ENCODE measurements around the gene AFF3.

DNA sequence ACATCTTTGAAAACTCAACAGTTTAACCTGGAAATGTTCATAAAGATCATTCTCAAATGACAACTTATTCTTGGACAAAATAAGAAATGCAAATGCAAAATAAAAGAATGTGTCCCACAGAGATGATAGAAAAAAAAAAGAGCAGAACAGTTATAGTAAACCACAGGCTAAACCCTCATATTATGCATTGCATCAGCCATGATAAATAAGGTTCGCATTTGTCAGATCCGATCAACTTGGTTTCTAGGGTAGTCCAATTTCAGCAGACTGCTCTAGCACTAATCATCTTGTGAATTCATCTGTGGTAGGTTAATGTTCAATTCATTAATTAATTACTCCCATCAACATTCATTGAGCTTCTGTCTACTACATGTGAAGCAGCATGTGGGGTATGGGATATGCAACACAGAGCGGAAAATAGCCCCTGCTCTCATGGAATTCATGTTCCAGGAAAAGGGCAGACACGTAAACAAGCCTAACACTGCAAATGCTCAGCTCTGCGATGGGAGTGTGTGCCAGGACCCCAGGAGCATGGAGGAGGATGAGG is 336.4 kb downstream of the AFF3 start:
- TF ChIP-seq, protein P1, sequence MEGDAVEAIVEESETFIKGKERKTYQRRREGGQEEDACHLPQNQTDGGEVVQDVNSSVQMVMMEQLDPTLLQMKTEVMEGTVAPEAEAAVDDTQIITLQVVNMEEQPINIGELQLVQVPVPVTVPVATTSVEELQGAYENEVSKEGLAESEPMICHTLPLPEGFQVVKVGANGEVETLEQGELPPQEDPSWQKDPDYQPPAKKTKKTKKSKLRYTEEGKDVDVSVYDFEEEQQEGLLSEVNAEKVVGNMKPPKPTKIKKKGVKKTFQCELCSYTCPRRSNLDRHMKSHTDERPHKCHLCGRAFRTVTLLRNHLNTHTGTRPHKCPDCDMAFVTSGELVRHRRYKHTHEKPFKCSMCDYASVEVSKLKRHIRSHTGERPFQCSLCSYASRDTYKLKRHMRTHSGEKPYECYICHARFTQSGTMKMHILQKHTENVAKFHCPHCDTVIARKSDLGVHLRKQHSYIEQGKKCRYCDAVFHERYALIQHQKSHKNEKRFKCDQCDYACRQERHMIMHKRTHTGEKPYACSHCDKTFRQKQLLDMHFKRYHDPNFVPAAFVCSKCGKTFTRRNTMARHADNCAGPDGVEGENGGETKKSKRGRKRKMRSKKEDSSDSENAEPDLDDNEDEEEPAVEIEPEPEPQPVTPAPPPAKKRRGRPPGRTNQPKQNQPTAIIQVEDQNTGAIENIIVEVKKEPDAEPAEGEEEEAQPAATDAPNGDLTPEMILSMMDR (IDR thresholded peaks at IDR 0.05; ENCODE audit: low read depth, low read length, poor library complexity, severe bottlenecking): no peak
- no peak for TF ChIP-seq EZH2phosphoT487 (IDR thresholded peaks at IDR 0.05; ENCODE audit: borderline replicate concordance, low read length)
